HEK293 (cell line): ENCODE measurements around the gene CLINT1.

Experiments used
- BCL11B ChIP-seq: fragments of 450-650 bp; formaldehyde crosslinking; IDR thresholded peaks from 2 replicates; pipeline ENCODE4 v1.5.1; 2016; ENCODE audit warnings: low read depth, missing biosample characterization, missing genetic modification characterization
- GFI1B ChIP-seq: fragments of 450-650 bp; formaldehyde crosslinking; IDR thresholded peaks from 2 replicates; pipeline ENCODE4 v1.5.1; 2016; ENCODE audit warnings: missing biosample characterization, missing genetic modification characterization
- GLI2 ChIP-seq: fragments of 450-650 bp; formaldehyde crosslinking; IDR thresholded peaks from 2 replicates; pipeline ENCODE4; 2017; ENCODE audit warnings: missing biosample characterization, missing genetic modification characterization, low read depth, borderline replicate concordance
- HOXA7 ChIP-seq: sonication (generic); formaldehyde crosslinking; IDR thresholded peaks from 2 replicates; pipeline ENCODE4 v1.8.1; 2022; ENCODE audit warnings: missing genetic modification reagents, borderline replicate concordance
- KLF16 ChIP-seq: fragments of 450-650 bp; formaldehyde crosslinking; IDR thresholded peaks from 2 replicates; pipeline ENCODE4 v1.5.1; 2017; ENCODE audit warnings: missing biosample characterization, missing genetic modification characterization
- KLF9 ChIP-seq: fragments of 450-650 bp; formaldehyde crosslinking; IDR thresholded peaks from 2 replicates; pipeline ENCODE4 v1.5.1; 2016; ENCODE audit warnings: missing biosample characterization, missing genetic modification characterization, low read depth
- WT1 ChIP-seq: fragments of 450-650 bp; formaldehyde crosslinking; IDR thresholded peaks from 2 replicates; pipeline ENCODE4 v1.5.1; 2016; ENCODE audit warnings: missing biosample characterization, missing genetic modification characterization
- ZBTB49 ChIP-seq: fragments of 450-650 bp; formaldehyde crosslinking; IDR thresholded peaks from 2 replicates; pipeline ENCODE4 v1.5.1; 2016; ENCODE audit warnings: missing biosample characterization, missing genetic modification characterization, low read depth
- ZNF18 ChIP-seq: fragments of 450-650 bp; formaldehyde crosslinking; IDR thresholded peaks from 2 replicates; pipeline ENCODE4 v1.5.1; 2016; ENCODE audit warnings: missing biosample characterization, missing genetic modification characterization
- ZNF274 ChIP-seq, 2 experiments: fragments of 200-500 bp in 1 of 2; fragments of 450-650 bp in 1 of 2; sonication (Bioruptor generic) in 1 of 2; formaldehyde crosslinking in 1 of 2; IDR thresholded peaks; 2 replicates each; pipeline versions ENCODE4 v1.5.1 to v1.6.1; 2014 to 2016; ENCODE audit warnings: borderline replicate concordance in 1 of 2, inconsistent platforms in 1 of 2, low read length in 1 of 2, missing biosample characterization in 1 of 2, missing genetic modification characterization in 1 of 2
- ZNF311 ChIP-seq: fragments of 450-650 bp; formaldehyde crosslinking; IDR thresholded peaks from 2 replicates; pipeline ENCODE4 v1.5.1; 2017; ENCODE audit warnings: missing biosample characterization, missing genetic modification characterization, borderline replicate concordance
- ZNF335 ChIP-seq: fragments of 450-650 bp; formaldehyde crosslinking; conservative IDR thresholded peaks from 2 replicates; pipeline ENCODE4 v1.5.1; 2016; ENCODE audit warnings: missing biosample characterization, missing genetic modification characterization
- ZNF529 ChIP-seq: fragments of 450-650 bp; formaldehyde crosslinking; IDR thresholded peaks from 2 replicates; pipeline ENCODE4 v1.5.1; 2017; ENCODE audit warnings: missing genetic modification characterization, missing biosample characterization; ENCODE audit not compliant: insufficient replicate concordance
- ZNF544 ChIP-seq: fragments of 450-650 bp; formaldehyde crosslinking; IDR thresholded peaks from 2 replicates; pipeline ENCODE4 v1.5.0; 2017; ENCODE audit warnings: missing biosample characterization, missing genetic modification characterization
- ZNF561 ChIP-seq: fragments of 450-650 bp; IDR thresholded peaks from 2 replicates; pipeline ENCODE4 v1.5.1; 2018; ENCODE audit warnings: missing biosample characterization, missing genetic modification characterization, borderline replicate concordance
- ZNF658 ChIP-seq: fragments of 450-650 bp; formaldehyde crosslinking; IDR thresholded peaks from 2 replicates; pipeline ENCODE4; 2016; ENCODE audit warnings: missing biosample characterization, missing genetic modification characterization
- ZNF670 ChIP-seq: fragments of 450-650 bp; formaldehyde crosslinking; IDR thresholded peaks from 2 replicates; pipeline ENCODE4 v1.5.1; 2016; ENCODE audit warnings: missing biosample characterization, missing genetic modification characterization, low read depth
- ZNF707 ChIP-seq: fragments of 450-650 bp; formaldehyde crosslinking; IDR thresholded peaks from 2 replicates; pipeline ENCODE4 v1.5.1; 2016; ENCODE audit warnings: missing biosample characterization, missing genetic modification characterization
- ZNF76 ChIP-seq: fragments of 450-650 bp; formaldehyde crosslinking; IDR thresholded peaks from 2 replicates; pipeline ENCODE4; 2016; ENCODE audit warnings: low read depth, missing biosample characterization, missing genetic modification characterization, borderline replicate concordance
- ZNF768 ChIP-seq: fragments of 450-650 bp; formaldehyde crosslinking; IDR thresholded peaks from 2 replicates; pipeline ENCODE4 v1.5.1; 2018; ENCODE audit warnings: missing biosample characterization, mild to moderate bottlenecking, missing genetic modification characterization
- TF ChIP-seq, protein P1 (sequence below): IDR thresholded peaks from 2 replicates; pipeline ENCODE4 v1.6.1; 2011; ENCODE audit warnings: mild to moderate bottlenecking, low read depth, low read length, borderline replicate concordance
- TF ChIP-seq, protein P2 (sequence below): fragments of 450-650 bp; formaldehyde crosslinking; IDR thresholded peaks from 2 replicates; pipeline ENCODE4 v1.5.1; 2016; ENCODE audit warnings: missing biosample characterization, missing genetic modification characterization
- TF ChIP-seq, protein P3 (sequence below): fragments of 450-650 bp; formaldehyde crosslinking; IDR thresholded peaks from 2 replicates; pipeline ENCODE4 v1.5.1; 2016; ENCODE audit warnings: missing biosample characterization, missing genetic modification characterization

Gene CLINT1

DNA sequence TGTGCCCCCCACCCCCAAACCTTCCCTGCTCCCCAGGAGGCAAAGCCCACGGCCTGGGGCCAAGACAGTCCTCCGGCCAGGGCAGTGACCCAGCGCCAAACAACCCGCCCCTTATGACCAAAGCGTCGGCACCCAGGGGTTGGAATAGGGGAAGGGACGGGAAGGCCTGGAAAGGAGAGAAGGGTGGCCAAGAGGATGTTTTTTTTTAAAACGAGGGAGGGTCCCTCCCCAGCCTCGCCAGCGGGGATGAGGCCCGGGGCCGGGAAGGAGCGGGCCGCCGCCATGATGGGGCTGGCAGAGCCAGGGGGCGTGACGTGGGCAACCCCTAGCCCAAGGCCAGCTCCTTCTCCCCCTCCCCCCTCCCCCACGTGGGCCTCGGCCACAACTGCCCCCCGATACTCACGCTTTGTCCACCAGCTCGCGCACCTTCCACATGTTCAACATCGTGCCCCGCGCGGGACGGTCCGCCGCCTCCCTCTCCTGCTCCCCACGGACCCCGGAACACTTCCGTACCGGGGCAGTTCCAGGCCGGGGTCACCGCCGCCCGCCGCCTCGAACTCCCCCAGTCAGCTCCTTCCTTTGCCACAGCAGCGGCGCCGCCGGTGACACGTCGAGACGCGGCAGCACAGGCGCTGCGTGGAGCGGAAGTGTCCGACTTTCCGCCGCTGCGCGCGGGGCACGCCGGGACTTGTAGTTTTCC is at the start of gene CLINT1 (continued):
- TF ChIP-seq ZBTB49 = no peak
- no peak for TF ChIP-seq GLI2
- TF ChIP-seq ZNF658 = no peak
- TF ChIP-seq ZNF561 (tag by site-specific recombination) = no peak
- no peak for TF ChIP-seq WT1 (tag by site-specific recombination)
- no peak; the same call in 1 of the 2 replicates for TF ChIP-seq KLF16 (tag by site-specific recombination)
- no peak for TF ChIP-seq ZNF670 (tag by site-specific recombination)
- TF ChIP-seq HOXA7 (CRISPR knock-in tag) = no peak
- TF ChIP-seq KLF9 = peak; percentile 81
- TF ChIP-seq, protein P1, sequence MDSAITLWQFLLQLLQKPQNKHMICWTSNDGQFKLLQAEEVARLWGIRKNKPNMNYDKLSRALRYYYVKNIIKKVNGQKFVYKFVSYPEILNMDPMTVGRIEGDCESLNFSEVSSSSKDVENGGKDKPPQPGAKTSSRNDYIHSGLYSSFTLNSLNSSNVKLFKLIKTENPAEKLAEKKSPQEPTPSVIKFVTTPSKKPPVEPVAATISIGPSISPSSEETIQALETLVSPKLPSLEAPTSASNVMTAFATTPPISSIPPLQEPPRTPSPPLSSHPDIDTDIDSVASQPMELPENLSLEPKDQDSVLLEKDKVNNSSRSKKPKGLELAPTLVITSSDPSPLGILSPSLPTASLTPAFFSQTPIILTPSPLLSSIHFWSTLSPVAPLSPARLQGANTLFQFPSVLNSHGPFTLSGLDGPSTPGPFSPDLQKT = no peak
- TF ChIP-seq, protein P2, sequence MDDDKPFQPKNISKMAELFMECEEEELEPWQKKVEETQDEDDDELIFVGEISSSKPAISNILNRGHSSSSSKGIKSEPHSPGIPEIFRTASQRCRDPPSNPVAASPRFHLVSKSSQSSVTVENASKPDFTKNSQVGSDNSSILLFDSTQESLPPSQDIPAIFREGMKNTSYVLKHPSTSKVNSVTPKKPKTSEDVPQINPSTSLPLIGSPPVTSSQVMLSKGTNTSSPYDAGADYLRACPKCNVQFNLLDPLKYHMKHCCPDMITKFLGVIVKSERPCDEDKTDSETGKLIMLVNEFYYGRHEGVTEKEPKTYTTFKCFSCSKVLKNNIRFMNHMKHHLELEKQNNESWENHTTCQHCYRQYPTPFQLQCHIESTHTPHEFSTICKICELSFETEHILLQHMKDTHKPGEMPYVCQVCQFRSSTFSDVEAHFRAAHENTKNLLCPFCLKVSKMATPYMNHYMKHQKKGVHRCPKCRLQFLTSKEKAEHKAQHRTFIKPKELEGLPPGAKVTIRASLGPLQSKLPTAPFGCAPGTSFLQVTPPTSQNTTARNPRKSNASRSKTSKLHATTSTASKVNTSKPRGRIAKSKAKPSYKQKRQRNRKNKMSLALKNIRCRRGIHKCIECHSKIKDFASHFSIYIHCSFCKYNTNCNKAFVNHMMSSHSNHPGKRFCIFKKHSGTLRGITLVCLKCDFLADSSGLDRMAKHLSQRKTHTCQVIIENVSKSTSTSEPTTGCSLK (tag by site-specific recombination) = no peak
- TF ChIP-seq, protein P3, sequence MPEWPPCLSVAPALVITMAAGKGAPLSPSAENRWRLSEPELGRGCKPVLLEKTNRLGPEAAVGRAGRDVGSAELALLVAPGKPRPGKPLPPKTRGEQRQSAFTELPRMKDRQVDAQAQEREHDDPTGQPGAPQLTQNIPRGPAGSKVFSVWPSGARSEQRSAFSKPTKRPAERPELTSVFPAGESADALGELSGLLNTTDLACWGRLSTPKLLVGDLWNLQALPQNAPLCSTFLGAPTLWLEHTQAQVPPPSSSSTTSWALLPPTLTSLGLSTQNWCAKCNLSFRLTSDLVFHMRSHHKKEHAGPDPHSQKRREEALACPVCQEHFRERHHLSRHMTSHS (tag by site-specific recombination) = no peak
- TF ChIP-seq ZNF76 (tag by site-specific recombination) = peak; percentile 95
- no peak for TF ChIP-seq ZNF768 (tag by site-specific recombination)
- TF ChIP-seq ZNF311 = no peak
- TF ChIP-seq ZNF544 (tag by site-specific recombination) = no peak
- TF ChIP-seq GFI1B (tag by site-specific recombination) = no peak
- TF ChIP-seq ZNF335 = peak; percentile 98
- TF ChIP-seq ZNF529 (tag by site-specific recombination) = no peak
- no peak for TF ChIP-seq ZNF707
- TF ChIP-seq ZNF18 (tag by site-specific recombination) = 0 out of 2 replicates have a peak, but pooled peaks have one; percentile 28
- 0 out of 2 replicates have a peak, but pooled peaks have one; percentile 65 for TF ChIP-seq BCL11B (tag by site-specific recombination)
- TF ChIP-seq ZNF274 (IDR thresholded peaks at IDR 0.05; ENCODE audit: low read length) = no peak
- TF ChIP-seq ZNF274 (tag by site-specific recombination; IDR thresholded peaks at IDR 0.05; ENCODE audit: borderline replicate concordance) = no peak
- TF ChIP-seq, all 188 proteins: peak for 47
